ENCODE data around the gene KRT71.

KRT71 gene

DNA sequence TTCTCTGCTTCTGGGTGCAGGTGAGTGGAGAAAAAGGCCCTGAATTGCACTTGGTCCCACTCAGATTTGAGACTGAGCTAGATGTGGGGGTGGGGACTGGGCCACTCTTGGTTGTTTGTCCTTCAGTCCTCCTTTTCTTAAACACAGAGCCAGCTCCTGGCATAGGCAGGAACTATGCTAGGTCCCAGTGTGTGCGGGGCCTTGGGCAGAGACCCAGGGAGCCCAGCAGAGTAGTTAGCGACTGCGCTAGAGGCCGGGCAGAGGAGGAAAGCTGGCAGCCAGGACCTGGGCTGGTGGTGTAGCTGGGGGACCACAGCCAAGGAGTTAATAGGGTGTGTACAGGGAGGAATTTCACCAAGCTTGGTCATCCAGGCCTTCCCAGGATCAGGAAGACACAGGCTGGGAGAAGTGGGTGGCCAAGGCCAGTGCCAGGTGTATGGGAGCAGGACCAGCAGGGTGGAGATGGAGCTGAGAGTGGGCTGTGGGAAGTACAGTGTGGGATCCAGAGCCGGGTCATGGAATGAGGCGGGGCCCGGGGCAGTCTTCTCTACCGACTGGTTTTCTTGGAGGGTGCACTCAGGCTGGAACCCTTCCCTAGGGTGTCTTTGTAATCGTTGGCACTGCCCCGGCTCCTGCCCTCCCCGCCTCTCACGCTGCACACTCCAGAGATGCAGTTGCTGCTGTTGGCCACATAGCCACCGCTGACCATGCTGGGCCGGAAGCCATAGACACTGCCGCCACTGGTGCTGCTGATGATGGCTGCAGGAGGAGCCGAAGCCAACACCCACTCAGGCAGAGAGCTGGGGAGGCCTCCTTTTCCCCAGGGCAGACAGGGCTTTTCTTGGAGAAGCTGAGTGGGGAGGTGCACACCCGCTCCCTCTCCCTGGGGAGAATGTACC, 8.7 kb downstream of the KRT71 start:
- no peak for DNase-seq (ENCODE audit: extremely low read depth, low read depth)
- TF ChIP-seq, protein P1, sequence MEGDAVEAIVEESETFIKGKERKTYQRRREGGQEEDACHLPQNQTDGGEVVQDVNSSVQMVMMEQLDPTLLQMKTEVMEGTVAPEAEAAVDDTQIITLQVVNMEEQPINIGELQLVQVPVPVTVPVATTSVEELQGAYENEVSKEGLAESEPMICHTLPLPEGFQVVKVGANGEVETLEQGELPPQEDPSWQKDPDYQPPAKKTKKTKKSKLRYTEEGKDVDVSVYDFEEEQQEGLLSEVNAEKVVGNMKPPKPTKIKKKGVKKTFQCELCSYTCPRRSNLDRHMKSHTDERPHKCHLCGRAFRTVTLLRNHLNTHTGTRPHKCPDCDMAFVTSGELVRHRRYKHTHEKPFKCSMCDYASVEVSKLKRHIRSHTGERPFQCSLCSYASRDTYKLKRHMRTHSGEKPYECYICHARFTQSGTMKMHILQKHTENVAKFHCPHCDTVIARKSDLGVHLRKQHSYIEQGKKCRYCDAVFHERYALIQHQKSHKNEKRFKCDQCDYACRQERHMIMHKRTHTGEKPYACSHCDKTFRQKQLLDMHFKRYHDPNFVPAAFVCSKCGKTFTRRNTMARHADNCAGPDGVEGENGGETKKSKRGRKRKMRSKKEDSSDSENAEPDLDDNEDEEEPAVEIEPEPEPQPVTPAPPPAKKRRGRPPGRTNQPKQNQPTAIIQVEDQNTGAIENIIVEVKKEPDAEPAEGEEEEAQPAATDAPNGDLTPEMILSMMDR (IDR thresholded peaks at IDR 0.05; ENCODE audit: low read depth, low read length, missing control alignments), result no peak
- H3K4me3 ChIP-seq (replicated peaks; ENCODE audit: low read depth, low read length), result no peak overlapping the region

DNA sequence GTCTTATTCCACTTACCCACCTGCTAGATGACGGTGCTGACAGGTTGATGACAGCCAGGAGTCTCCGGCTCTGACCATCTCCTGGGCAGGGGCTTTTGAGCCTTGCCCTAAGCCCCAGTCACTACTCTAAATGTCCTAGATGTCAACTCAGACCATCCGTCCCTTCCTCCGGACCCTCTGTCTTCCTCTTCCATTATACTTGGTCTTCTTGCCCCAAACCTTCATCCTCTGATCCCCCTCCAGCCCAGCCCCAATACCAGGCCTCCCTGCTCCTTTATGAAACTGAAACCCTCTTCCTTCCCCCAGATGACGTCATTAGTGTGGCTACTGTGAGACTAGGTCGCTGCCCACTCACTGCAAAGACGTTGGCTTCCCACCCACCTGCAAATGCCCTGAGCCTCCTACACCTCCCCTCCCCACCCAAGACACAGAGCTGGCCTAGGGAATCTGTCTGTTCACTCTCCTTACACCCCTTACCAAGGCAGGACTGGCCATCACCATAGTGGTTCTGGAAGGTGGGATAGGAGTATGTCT, 10.1 kb downstream of the KRT71 start:
- no peak overlapping the region for H3K4me3 ChIP-seq (replicated peaks; ENCODE audit: low read depth, low read length)
- no peak for DNase-seq (ENCODE audit: extremely low read depth, low read depth)
- TF ChIP-seq, protein P1 (IDR thresholded peaks at IDR 0.05; ENCODE audit: low read depth, low read length, missing control alignments), result no peak

DNA sequence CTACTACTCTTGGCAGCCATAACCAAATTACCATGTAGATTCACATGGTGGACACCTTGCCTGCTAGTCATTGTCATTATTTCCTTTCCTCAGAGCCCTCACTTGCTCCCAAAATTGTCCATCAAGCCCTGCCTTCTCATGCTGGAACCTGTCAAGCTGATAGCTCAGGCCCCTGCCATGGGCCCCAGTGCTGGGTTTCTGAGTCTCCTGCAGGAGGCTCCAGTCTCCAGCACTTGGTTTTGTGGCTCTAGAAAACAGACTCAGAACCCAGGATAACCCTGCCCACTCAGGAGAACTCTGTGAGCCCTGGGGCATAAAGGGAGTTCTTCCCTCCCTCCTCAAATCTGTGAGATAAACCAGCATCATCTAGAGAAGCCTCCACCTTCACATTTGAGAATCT, 10.8 kb downstream of the KRT71 start:
- DNase-seq (ENCODE audit: extremely low read depth, low read depth), result no peak
- H3K4me3 ChIP-seq (replicated peaks; ENCODE audit: low read depth, low read length), result no peak overlapping the region
- TF ChIP-seq, protein P1 (IDR thresholded peaks at IDR 0.05; ENCODE audit: low read depth, low read length, missing control alignments), result no peak

DNA sequence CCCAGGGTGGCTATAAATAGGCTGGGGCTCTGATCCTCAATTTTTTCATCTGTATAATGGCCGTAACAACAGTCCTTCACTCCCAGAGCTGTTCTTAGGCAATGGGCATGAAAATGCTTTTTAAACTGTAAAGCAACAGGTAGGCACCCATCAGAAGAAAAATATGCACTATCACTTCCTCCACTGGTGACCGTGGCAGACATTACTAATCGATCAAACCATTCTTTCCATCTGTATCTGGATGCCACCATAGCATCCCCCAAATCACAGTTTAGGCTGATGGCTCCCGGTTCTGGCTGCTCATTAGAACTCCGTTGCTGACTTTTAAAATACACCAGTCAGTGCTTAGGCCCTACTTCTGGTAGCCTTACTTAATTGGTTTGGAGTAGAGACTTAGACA, 11.2 kb downstream of the KRT71 start:
- H3K4me3 ChIP-seq (replicated peaks; ENCODE audit: low read depth, low read length), result no peak overlapping the region

DNA sequence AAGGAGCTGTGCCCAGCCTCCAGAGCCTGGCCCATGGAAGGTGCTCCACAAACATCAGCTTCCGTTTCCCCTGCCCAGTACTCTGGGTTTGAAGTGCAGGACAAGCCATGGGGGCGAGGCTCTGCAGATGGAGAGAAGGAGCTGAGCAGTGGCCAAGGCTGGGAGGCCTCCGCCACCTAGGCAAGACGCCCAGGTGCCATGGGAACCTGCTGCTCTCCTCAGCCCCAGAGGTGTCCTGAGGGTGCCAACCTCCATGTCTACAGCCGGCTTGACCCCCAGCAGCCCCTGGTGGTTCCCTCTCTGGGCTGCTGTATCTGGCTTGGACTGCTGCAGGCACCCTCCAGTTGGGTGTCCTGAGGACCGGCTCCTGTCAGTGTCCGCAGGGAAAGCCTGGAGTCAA, 12.4 kb downstream of the KRT71 start:
- TF ChIP-seq, protein P1 (IDR thresholded peaks at IDR 0.05; ENCODE audit: low read depth, low read length, missing control alignments), result no peak
- H3K4me3 ChIP-seq (replicated peaks; ENCODE audit: low read depth, low read length), result no peak overlapping the region
- no peak for DNase-seq (ENCODE audit: extremely low read depth, low read depth)

More for the DNA sequence above, 11.2 kb downstream of the KRT71 start:
- TF ChIP-seq, protein P1 (IDR thresholded peaks at IDR 0.05; ENCODE audit: low read depth, low read length, missing control alignments), result no peak
- DNase-seq (ENCODE audit: extremely low read depth, low read depth), result no peak

DNA sequence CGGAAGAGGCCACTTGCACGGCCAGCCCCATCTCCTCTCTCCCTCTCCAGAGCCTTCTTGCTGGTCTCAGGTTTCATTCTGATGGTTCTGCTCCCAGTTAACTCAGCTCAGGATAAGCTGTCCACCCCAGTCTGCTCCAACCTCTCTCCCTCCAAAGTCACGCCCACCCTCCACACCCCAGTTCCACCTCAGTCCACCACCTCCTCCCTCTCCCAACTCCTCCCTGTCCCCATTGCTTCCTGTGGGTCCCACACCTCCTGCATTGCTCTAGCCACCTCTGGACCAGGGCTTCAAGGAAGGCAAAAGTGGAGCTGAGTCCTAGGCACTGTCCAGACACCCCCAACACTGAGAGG, 13.1 kb downstream of the KRT71 start:
- H3K4me3 ChIP-seq (replicated peaks; ENCODE audit: low read depth, low read length), result no peak overlapping the region
- no peak for DNase-seq (ENCODE audit: extremely low read depth, low read depth)
- TF ChIP-seq, protein P1 (IDR thresholded peaks at IDR 0.05; ENCODE audit: low read depth, low read length, missing control alignments), result no peak

All from HFF-Myc (cell line).